Esophagus squamous epithelium (tissue), 4 donors: Measurements from ENCODE around the gene GDF11.

Experiments
- CTCF ChIP-seq, 6 experiments: fragments of 450-650 bp in 4 of 6; fragments of 200-600 bp in 2 of 6; sonication (generic) in 2 of 6; IDR thresholded peaks; one replicate each; pipeline ENCODE4 v1.5.1; 2016 to 2019; ENCODE audit warnings: antibody characterized with exemption in 6 of 6, mild to moderate bottlenecking in 4 of 6, moderate library complexity in 4 of 6
- POLR2A ChIP-seq, 4 donors: fragments of 450-650 bp; IDR thresholded peaks; one replicate each; pipeline ENCODE4 v1.6.1; 2017; ENCODE audit warnings: antibody characterized with exemption in 4 of 4, mild to moderate bottlenecking in 4 of 4, moderate library complexity in 3 of 4

- no peak for TF ChIP-seq CTCF (IDR thresholded peaks at IDR 0.05)
- TF ChIP-seq POLR2A (IDR thresholded peaks at IDR 0.05) = peak in 2 of 4 donors; percentile 86 to 92
Observed at GRCh38 chr12:55728939-55729818, 13.7 kb upstream of the GDF11 start, which contains the start of gene CD63.
